HCT116 (cell line): Measurements from ENCODE around the gene FRS2. TPM values are rescaled to one million over a fixed set of nuclear protein-coding genes. Genes with fewer than 3 reads are reported as not detected.

Experiments used
- ATAC-seq: fragments of 200-7000 bp; cut with Tn5 transposase; 2 replicates; pipeline ENCODE4 v1.9.1; 2020; ENCODE audit warnings: mild to moderate bottlenecking, moderate library complexity
- BruUV-seq: library from RNA; stranded (reverse); fragments of 400-500 nt; replicated peaks from 2 replicates; lab custom pipeline; 2021; lab: Mats Ljungman, UMichigan
- CTCF ChIA-PET: fragments of 300-600 bp; sonication (Branson Sonifier 250); formaldehyde crosslinking; loops from one replicate; lab custom pipeline; 2021; ENCODE audit warnings: antibody characterized with exemption; lab: Charles Lee
- POLR2A ChIA-PET: fragments of 300-600, 350-600 bp; sonication (Branson Sonifier 250); formaldehyde crosslinking; loops from one replicate; lab custom pipeline; 2021; ENCODE audit warnings: antibody characterized with exemption; lab: Charles Lee
- RAD21 ChIA-PET, 2 experiments: fragments of 300-600 bp; sonication (Branson Sonifier 250); formaldehyde crosslinking; loops; one replicate each; lab custom pipeline; 2023; ENCODE audit warnings: low total read pairs in 2 of 2; ENCODE audit not compliant: uncharacterized antibody in 2 of 2, unreplicated experiment in 2 of 2, low non-redundant PET in 1 of 2; lab: Charles Lee
- DNase-seq: peaks from one replicate; pipeline ENCODE4 v3.0.0-alpha.2; 2010; ENCODE audit warnings: low read depth, low spot score
- H2AFZ ChIP-seq: fragments of 200-600 bp; shearing (Covaris generic), sonication (generic); 2 replicates; pipeline ENCODE4 v1.6.1; 2017; ENCODE audit warnings: low read depth, mixed run types, mixed read lengths, antibody characterized with exemption, low read length; ENCODE audit not compliant: poor library complexity, severe bottlenecking
- H3K27ac ChIP-seq: 2 replicates; pipeline ENCODE4 v1.5.1; 2012; ENCODE audit warnings: low read depth, low read length
- H3K27me3 ChIP-seq: fragments of 200-600 bp; sonication (generic); 2 replicates; pipeline ENCODE4 v1.6.1; 2016; ENCODE audit warnings: mixed run types, low read length, mixed read lengths; ENCODE audit not compliant: insufficient read depth
- H3K36me3 ChIP-seq, 2 experiments: fragments of 200-500 bp in 1 of 2; fragments of 200-600 bp in 1 of 2; sonication (Bioruptor generic) in 1 of 2; sonication (generic) in 1 of 2; 2 replicates each; pipeline versions ENCODE4 v1.5.1 to v1.6.1; 2014 to 2016; ENCODE audit warnings: low read length in 2 of 2, inconsistent platforms in 1 of 2, mixed read lengths in 1 of 2, mixed run types in 1 of 2; ENCODE audit not compliant: insufficient read depth in 2 of 2, control insufficient read depth in 1 of 2
- H3K4me1 ChIP-seq, 2 experiments: fragments of 200-600 bp in 1 of 2; sonication (generic) in 1 of 2; 2 replicates each; pipeline versions ENCODE4 v1.5.1 to v1.6.1; 2012 to 2017; ENCODE audit warnings: low read length in 2 of 2, inconsistent platforms in 1 of 2, mild to moderate bottlenecking in 1 of 2, mixed read lengths in 1 of 2, mixed run types in 1 of 2, moderate library complexity in 1 of 2; ENCODE audit not compliant: insufficient read depth in 2 of 2, control insufficient read depth in 1 of 2
- H3K4me2 ChIP-seq: fragments of 200-600 bp; sonication (generic); 2 replicates; pipeline ENCODE4 v1.6.1; 2017; ENCODE audit warnings: mixed run types, low read length, mixed read lengths
- H3K4me3 ChIP-seq, 2 experiments: fragments of 200-600 bp in 1 of 2; sonication (generic) in 1 of 2; replicated peaks in 1 of 2; 2 replicates each; pipeline ENCODE4 v1.5.1; 2011 to 2016; ENCODE audit warnings: low read length in 2 of 2, control low read depth in 1 of 2, low read depth in 1 of 2, mild to moderate bottlenecking in 1 of 2, mixed read lengths in 1 of 2, mixed run types in 1 of 2
- H3K79me2 ChIP-seq: fragments of 200-600 bp; sonication (generic); 2 replicates; pipeline ENCODE4 v1.6.1; 2017; ENCODE audit warnings: mild to moderate bottlenecking, mixed run types, low read length, moderate library complexity, mixed read lengths; ENCODE audit not compliant: insufficient read depth
- H3K9ac ChIP-seq: fragments of 200-600 bp; sonication (generic); 2 replicates; pipeline ENCODE4 v1.6.1; 2016; ENCODE audit warnings: low read length, mixed read lengths
- H3K9me2 ChIP-seq: fragments of 200-600 bp; sonication (generic), shearing (Covaris generic); 2 replicates; pipeline ENCODE4 v1.6.1; 2017; ENCODE audit warnings: mixed run types, mild to moderate bottlenecking, moderate library complexity; ENCODE audit not compliant: insufficient read depth
- H3K9me3 ChIP-seq, 2 experiments: fragments of 200-500 bp in 1 of 2; fragments of 200-600 bp in 1 of 2; sonication (Bioruptor generic) in 1 of 2; sonication (generic) in 1 of 2; 2 replicates each; pipeline ENCODE4 v1.6.1; 2014 to 2017; ENCODE audit warnings: low read length in 2 of 2, mixed read lengths in 2 of 2, inconsistent platforms in 1 of 2, low read depth in 1 of 2, mild to moderate bottlenecking in 1 of 2, mixed run types in 1 of 2, moderate library complexity in 1 of 2; ENCODE audit not compliant: control insufficient read depth in 1 of 2, insufficient read depth in 1 of 2
- H4K20me1 ChIP-seq: fragments of 200-600 bp; sonication (generic), shearing (Covaris generic); 2 replicates; pipeline ENCODE4 v1.6.1; 2017; ENCODE audit warnings: mixed run types, mild to moderate bottlenecking, moderate library complexity; ENCODE audit not compliant: insufficient read depth
- RAD21 ChIP-seq: IDR thresholded peaks from 2 replicates; pipeline ENCODE4 v1.6.1; 2012; ENCODE audit warnings: low read depth, mild to moderate bottlenecking
- YY1 ChIP-seq: IDR thresholded peaks from 2 replicates; pipeline ENCODE4 v1.6.1; 2011; ENCODE audit warnings: low read length, low read depth, moderate library complexity, mild to moderate bottlenecking; ENCODE audit not compliant: insufficient replicate concordance; ENCODE audit errors: extremely low read depth
- intact Hi-C: fragments of 100-400 bp; cut with micrococcal nuclease; formaldehyde crosslinking; loops from 2 replicates; pipeline ENCODE4 v1.10.0; 2022
- total RNA-seq: library from RNA; stranded (reverse); gene quantifications from one replicate; pipeline ENCODE4 v1.2.1, GENCODE V29; 2021; ENCODE audit not compliant: unreplicated experiment
- TF ChIP-seq, protein P1 (sequence below), 3 experiments: fragments of 200-600 bp in 1 of 3; sonication (generic) in 1 of 3; IDR thresholded peaks in 2 of 3; conservative IDR thresholded peaks in 1 of 3; 2 replicates each; pipeline ENCODE4 v1.5.1; 2012 to 2017; ENCODE audit warnings: low read depth in 2 of 3, low read length in 2 of 3, antibody characterized with exemption in 1 of 3, borderline replicate concordance in 1 of 3, control low read depth in 1 of 3, mild to moderate bottlenecking in 1 of 3, mixed read lengths in 1 of 3, mixed run types in 1 of 3, moderate library complexity in 1 of 3; ENCODE audit not compliant: insufficient read depth in 1 of 3

The FRS2 gene
- total RNA-seq, 1 experiment from 2014 or later = 14.7 TPM

DNA sequence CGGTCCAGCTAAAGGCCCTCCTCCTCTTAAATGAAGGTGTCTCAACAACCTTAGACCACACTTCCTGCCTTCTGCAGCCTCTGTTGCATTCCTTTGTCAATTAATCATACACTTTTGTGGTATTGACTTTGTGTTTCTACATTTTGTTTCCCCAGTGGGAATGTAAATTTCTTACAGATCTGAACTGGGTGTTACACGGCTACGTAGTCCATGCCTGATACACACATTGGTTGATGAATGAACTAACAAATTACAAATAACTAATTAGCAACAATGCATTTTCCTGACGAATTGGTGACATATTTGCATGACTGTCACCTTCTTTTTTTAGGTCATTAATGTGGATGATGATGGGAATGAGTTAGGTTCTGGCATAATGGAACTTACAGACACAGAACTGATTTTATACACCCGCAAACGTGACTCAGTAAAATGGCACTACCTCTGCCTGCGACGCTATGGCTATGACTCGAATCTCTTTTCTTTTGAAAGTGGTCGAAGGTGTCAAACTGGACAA, 99.9 kb downstream of the FRS2 start (continued):
- TF ChIP-seq, protein P1, sequence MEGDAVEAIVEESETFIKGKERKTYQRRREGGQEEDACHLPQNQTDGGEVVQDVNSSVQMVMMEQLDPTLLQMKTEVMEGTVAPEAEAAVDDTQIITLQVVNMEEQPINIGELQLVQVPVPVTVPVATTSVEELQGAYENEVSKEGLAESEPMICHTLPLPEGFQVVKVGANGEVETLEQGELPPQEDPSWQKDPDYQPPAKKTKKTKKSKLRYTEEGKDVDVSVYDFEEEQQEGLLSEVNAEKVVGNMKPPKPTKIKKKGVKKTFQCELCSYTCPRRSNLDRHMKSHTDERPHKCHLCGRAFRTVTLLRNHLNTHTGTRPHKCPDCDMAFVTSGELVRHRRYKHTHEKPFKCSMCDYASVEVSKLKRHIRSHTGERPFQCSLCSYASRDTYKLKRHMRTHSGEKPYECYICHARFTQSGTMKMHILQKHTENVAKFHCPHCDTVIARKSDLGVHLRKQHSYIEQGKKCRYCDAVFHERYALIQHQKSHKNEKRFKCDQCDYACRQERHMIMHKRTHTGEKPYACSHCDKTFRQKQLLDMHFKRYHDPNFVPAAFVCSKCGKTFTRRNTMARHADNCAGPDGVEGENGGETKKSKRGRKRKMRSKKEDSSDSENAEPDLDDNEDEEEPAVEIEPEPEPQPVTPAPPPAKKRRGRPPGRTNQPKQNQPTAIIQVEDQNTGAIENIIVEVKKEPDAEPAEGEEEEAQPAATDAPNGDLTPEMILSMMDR (IDR thresholded peaks at IDR 0.05 in 2 of 3, conservative IDR thresholded peaks at IDR 0.05 in 1 of 3; ENCODE audit: borderline replicate concordance in 1 of 3, insufficient read depth in 1 of 3, low read depth in 2 of 3, low read length in 2 of 3) = no peak
- TF ChIP-seq, all 23 proteins: peak for 5

DNA sequence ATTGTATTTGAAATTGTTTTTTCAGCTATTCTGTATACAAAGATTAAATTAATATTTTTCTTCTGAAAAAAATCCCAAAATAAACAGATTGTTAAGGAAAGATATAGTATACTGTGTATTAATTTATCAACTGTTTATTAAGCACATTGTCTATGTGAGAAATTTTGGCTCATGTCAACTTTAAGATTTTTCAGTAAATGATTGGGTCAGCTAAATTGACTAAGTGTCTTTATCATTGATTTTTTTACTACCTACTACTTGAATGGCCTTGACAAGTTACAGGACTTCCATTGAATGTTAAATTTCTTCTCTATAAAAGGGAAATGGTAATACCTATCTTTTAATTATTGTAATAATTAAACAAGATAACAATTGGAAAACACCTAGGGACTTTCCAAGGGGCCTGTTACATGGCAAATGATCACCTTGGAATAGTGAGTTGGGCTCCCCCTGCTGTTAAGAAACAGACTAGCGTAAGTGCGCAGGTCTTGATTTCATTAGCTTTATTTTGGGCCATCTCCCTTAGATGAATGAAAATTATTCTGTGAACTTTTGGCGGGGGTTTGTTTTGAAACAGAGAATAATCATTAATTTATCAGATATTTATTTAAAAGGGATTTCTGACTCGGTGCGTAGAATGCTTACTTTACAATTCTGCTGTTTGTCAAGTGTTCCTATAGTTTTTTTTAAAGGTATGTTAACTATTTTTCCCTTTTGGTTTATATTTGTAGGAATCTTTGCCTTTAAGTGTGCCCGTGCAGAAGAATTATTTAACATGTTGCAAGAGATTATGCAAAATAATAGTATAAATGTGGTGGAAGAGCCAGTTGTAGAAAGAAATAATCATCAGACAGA, 100.6 kb downstream of the FRS2 start:
- RAD21 ChIA-PET = interaction anchor here in 1 of 2 experiments (1.0 kb wide), 1 partner anchor 182 kb away, joined by 4 read pairs; no protein-coding TSS in a partner anchor
- Histone ChIP-seq H3K9me2 (no peaks in the 10 kb centered on the region), H3K4me2 (peak overlapping the region; percentile 47), H3K4me1 (peaks cover 11 to 25% of the 10 kb centered on the region in 2 experiments; a peak in 3 of 4 replicates), H2AFZ (no peak overlapping the region), H3K27ac (peak overlapping the region; percentile 65; the same call in 1 of the 2 replicates), H3K36me3 (peaks cover 18 to 27% of the 10 kb centered on the region in 2 experiments; a peak in 2 of 4 replicates), H3K9me3 (no peaks in the 10 kb centered on the region), H3K4me3 (peak overlapping the region in 1 of 2 experiments; percentile 25; a peak in 1 of 4 replicates), H3K9ac (peak overlapping the region; percentile 6; the same call in 1 of the 2 replicates), H3K79me2 (0 out of 2 replicates have a peak, but pooled peaks cover 2% of the 10 kb centered on the region), H3K27me3 (no peaks in the 10 kb centered on the region), H4K20me1 (no peaks in the 10 kb centered on the region)
- intact Hi-C loops = loop anchor here (1.0 to 10.0 kb wide), 5 partner anchors 100 to 416 kb away; partner anchors contain the start of gene FRS2
- ATAC-seq = peak; percentile 67
- no TSS peak for BruUV-seq
- CTCF ChIA-PET = interaction anchor here (0.8 to 2.7 kb wide), 24 partner anchors 9 to 280 kb away, joined by 3 to 35 read pairs (median 3); partner anchors contain the start of genes CCT2 and FRS2
- POLR2A ChIA-PET = interaction anchor here (0.7 to 1.2 kb wide), 2 partner anchors 9 to 14 kb away, joined by 3 read pairs; partner anchors contain the start of gene CCT2
- TF ChIP-seq YY1 (no peak), RAD21 (peak; percentile 79)
- TF ChIP-seq, protein P1 (IDR thresholded peaks at IDR 0.05 in 2 of 3, conservative IDR thresholded peaks at IDR 0.05 in 1 of 3; ENCODE audit: borderline replicate concordance in 1 of 3, insufficient read depth in 1 of 3, low read depth in 2 of 3, low read length in 2 of 3) = peak; percentile 73 to 83 (median 81)
- peak; percentile 66 for DNase-seq
